ENCODE data around the gene CACNA1S. TPM values are rescaled to one million over a fixed set of nuclear protein-coding genes. Genes with fewer than 3 reads are reported as not detected.

The CACNA1S gene
- total and polyA plus RNA-seq, 10 donors, result 0.04 to 0.17 (median 0.09) TPM; not detected in 7

GRCh38 chr1:201140235-201140940, 28.2 kb upstream of the CACNA1S start:
- Histone ChIP-seq H3K4me1 (no peaks in the 10 kb centered on the region), H3K27me3 (replicated peaks in 1 of 7) (no peaks in the 10 kb centered on the region), H3K9me3 (no peaks in the 10 kb centered on the region), H3K27ac (no peak overlapping the region), H3K4me3 (no peak overlapping the region), H3K36me3 (peaks cover under 1 to 98% (median 54%) of the 10 kb centered on the region in 6 donors)
- TF ChIP-seq CTCF (IDR thresholded peaks at IDR 0.05 in 8 of 11, conservative IDR thresholded peaks at IDR 0.05 in 3 of 11) (no peak), POLR2AphosphoS5 (IDR thresholded peaks at IDR 0.05) (no peak), POLR2A (IDR thresholded peaks at IDR 0.05) (no peak)
- WGBS, 5 donors, result 72 to 86% (median 80%) methylated on average over 10 of the region's 10 CpGs
- no peak for DNase-seq
- intact Hi-C loops (cut with DNase I; ENCODE audit: low total_unique reads), result no loop called here

GRCh38 chr1:201139756-201140155, 27.5 kb upstream of the CACNA1S start:
- Histone ChIP-seq H3K36me3 (peaks cover 0 to 98% (median 54%) of the 10 kb centered on the region in 6 donors), H3K4me1 (no peaks in the 10 kb centered on the region), H3K4me3 (no peak overlapping the region), H3K27me3 (replicated peaks in 1 of 7) (no peaks in the 10 kb centered on the region), H3K9me3 (no peaks in the 10 kb centered on the region), H3K27ac (no peak overlapping the region)
- TF ChIP-seq POLR2AphosphoS5 (IDR thresholded peaks at IDR 0.05) (no peak), CTCF (IDR thresholded peaks at IDR 0.05 in 8 of 11, conservative IDR thresholded peaks at IDR 0.05 in 3 of 11) (no peak), POLR2A (IDR thresholded peaks at IDR 0.05) (no peak)
- no peak for DNase-seq
- intact Hi-C loops (cut with DNase I; ENCODE audit: low total_unique reads), result no loop called here
- 87 to 93% (median 90%) methylated on average over 9 of the region's 9 CpGs for WGBS, 5 donors

DNA sequence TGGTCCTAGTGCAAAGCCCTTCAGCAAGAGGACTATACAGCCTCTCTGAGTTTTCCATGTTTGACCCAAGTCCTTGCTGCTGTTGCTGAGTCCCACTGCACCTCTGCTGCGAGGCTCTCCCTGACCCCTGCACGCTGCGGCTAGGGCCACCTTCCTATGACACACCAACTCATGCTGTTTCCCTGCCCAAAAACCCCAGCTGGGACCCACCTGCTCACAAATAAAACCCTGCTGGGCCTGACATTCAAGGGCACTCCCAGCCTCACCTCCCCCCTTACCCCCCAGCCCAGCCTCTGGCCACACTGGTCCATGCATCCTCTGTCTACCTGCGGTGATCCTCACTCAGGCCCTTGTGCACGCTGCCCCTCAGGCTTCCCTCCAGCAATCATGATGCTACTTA, 27.1 kb upstream of the CACNA1S start:
- DNase-seq, result no peak
- intact Hi-C loops (cut with DNase I; ENCODE audit: low total_unique reads), result no loop called here
- 95 to 100% (median 98%) methylated on average over 5 of the region's 5 CpGs for WGBS, 5 donors
- TF ChIP-seq CTCF (IDR thresholded peaks at IDR 0.05 in 8 of 11, conservative IDR thresholded peaks at IDR 0.05 in 3 of 11) (no peak), POLR2A (IDR thresholded peaks at IDR 0.05) (no peak), POLR2AphosphoS5 (IDR thresholded peaks at IDR 0.05) (no peak)
- peaks cover 0 to 98% (median 54%) of the 10 kb centered on the region in 6 donors for H3K36me3 ChIP-seq
- H3K27ac ChIP-seq, result no peak overlapping the region
- H3K27me3 ChIP-seq (replicated peaks in 1 of 7), result no peaks in the 10 kb centered on the region
- no peaks in the 10 kb centered on the region for H3K4me1 ChIP-seq
- H3K4me3 ChIP-seq, result no peak overlapping the region
- H3K9me3 ChIP-seq, result no peaks in the 10 kb centered on the region

- Histone ChIP-seq H3K4me3 (no peak overlapping the region), H3K27ac (no peak overlapping the region), H3K4me1 (no peaks in the 10 kb centered on the region), H3K36me3 (peaks cover 0 to 94% (median 45%) of the 10 kb centered on the region in 6 donors), H3K9me3 (no peaks in the 10 kb centered on the region), H3K27me3 (replicated peaks in 1 of 7) (no peaks in the 10 kb centered on the region)
- WGBS, 5 donors, result 76 to 94% (median 85%) methylated on average over 6 of the region's 6 CpGs
- TF ChIP-seq POLR2AphosphoS5 (IDR thresholded peaks at IDR 0.05) (no peak), POLR2A (IDR thresholded peaks at IDR 0.05) (no peak), CTCF (IDR thresholded peaks at IDR 0.05 in 8 of 11, conservative IDR thresholded peaks at IDR 0.05 in 3 of 11) (no peak)
- peak; percentile 39 for DNase-seq
- intact Hi-C loops (cut with DNase I; ENCODE audit: low total_unique reads), result no loop called here
These were observed 26.1 kb upstream of the CACNA1S start for GRCh38 chr1:201138311-201138840.
